Brain microvascular endothelial cell (primary cell): ENCODE data around the gene TMEM266.

ENCODE experiments used
- DNase-seq: peaks from one replicate; pipeline ENCODE4 v3.0.0-alpha.2; 2020
- H3K27ac ChIP-seq: fragments of 250-450 bp; sonication (Bioruptor Pico); 2 replicates; pipeline ENCODE4 v1.5.1; 2020; ENCODE audit warnings: mild to moderate bottlenecking, moderate library complexity
- H3K27me3 ChIP-seq: fragments of 250-450 bp; sonication (Bioruptor Pico); replicated peaks from 2 replicates; pipeline ENCODE4 v1.5.1; 2020; ENCODE audit warnings: mild to moderate bottlenecking
- H3K36me3 ChIP-seq: fragments of 250-450 bp; sonication (Bioruptor Pico); replicated peaks from 2 replicates; pipeline ENCODE4 v1.5.1; 2020; ENCODE audit warnings: mild to moderate bottlenecking
- H3K4me3 ChIP-seq: 2 replicates; pipeline ENCODE4 v1.5.1; 2011; ENCODE audit warnings: low read depth, mild to moderate bottlenecking, control low read depth, low read length, moderate library complexity
- CTCF ChIP-seq: IDR thresholded peaks from 2 replicates; pipeline ENCODE4 v1.5.1; 2011; ENCODE audit warnings: low read depth, mild to moderate bottlenecking, moderate library complexity, low read length, control low read depth, inconsistent platforms; ENCODE audit errors: missing control alignments
- in situ Hi-C: cut with HindIII; loops from 2 replicates; pipeline ENCODE4 v1.10.0; 2017; ENCODE audit warnings: low sequenced_read_pairs, low pct_ligation_motif_present

The TMEM266 gene

DNA sequence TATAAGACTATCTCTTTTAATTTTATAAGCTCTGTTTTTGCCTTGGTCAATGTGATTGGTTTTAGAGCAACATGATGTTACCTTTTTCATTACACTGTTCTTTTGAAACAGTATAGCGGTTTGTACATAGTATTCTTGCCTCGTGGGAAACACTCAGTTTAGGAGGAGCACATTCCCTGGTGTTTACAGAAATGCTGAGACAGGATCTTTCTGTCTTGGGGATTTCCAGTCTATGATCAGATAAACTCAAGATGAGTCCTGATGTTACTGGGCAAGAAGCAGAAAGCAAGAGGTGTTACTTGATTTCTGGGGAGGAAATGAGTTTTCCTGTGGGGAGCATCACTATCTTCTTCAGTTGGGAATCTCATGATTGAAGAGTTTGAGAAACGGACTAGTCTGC lies 2.5 kb downstream of the TMEM266 start:
- no peak overlapping the region for H3K27ac ChIP-seq
- in situ Hi-C loops: no loop called here
- TF ChIP-seq CTCF: no peak
- H3K36me3 ChIP-seq: no peaks in the 10 kb centered on the region
- no peak for DNase-seq
- no peak overlapping the region for H3K4me3 ChIP-seq
- H3K27me3 ChIP-seq: peaks cover 62% of the 10 kb centered on the region

DNA sequence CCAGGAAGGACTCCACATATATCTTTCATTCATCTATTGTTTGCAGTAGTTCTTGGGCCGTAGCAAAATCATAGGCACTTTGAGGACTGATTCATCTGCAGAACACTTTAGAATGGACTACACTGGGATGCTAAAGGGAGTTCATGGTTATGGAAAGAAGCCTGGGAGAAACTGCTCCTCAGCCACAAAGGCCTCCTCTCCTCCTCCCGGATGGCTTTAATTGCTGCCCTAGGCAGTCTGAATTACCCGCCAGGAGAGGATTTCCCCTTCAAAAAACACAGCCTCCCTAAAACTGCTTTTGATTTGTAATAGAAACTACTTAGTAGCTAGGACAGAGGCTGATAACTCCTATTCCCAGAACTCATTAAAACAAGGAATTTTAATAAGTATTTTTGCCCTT lies 4.6 kb downstream of the TMEM266 start:
- no peak overlapping the region for H3K27ac ChIP-seq
- H3K4me3 ChIP-seq: no peak overlapping the region
- H3K27me3 ChIP-seq: peaks cover 46% of the 10 kb centered on the region
- no peaks in the 10 kb centered on the region for H3K36me3 ChIP-seq
- no peak for TF ChIP-seq CTCF
- DNase-seq: no peak
- in situ Hi-C loops: no loop called here

DNA sequence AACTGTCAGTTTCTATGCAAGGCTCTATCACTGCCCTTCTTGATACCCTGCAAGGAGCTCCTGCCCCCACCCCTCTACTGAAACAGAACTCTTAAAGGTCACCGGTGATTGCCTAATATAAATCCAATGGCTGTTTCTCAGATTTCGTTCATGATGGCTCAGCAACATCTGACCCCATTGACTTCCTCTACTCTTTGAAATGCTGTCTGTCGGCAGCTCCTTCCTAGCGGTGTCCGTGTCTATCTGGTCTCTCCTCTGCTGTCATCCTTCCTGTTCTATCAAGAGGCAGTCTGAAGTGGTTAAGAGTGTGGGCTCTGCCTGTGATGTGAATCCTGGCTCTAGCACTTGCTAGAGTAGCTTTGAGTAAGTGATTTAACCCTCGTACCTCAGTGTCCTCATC lies 5.5 kb downstream of the TMEM266 start:
- Histone ChIP-seq H3K4me3 (no peak overlapping the region), H3K27me3 (peaks cover 41% of the 10 kb centered on the region), H3K27ac (no peak overlapping the region), H3K36me3 (no peaks in the 10 kb centered on the region)
- DNase-seq: no peak
- in situ Hi-C loops: no loop called here
- no peak for TF ChIP-seq CTCF

GRCh38 chr15:76065793-76066192 lies 6.0 kb downstream of the TMEM266 start:
- Histone ChIP-seq H3K36me3 (no peaks in the 10 kb centered on the region), H3K27me3 (peaks cover 35% of the 10 kb centered on the region), H3K4me3 (no peak overlapping the region), H3K27ac (no peak overlapping the region)
- DNase-seq: no peak
- in situ Hi-C loops: no loop called here
- TF ChIP-seq CTCF: no peak

DNA sequence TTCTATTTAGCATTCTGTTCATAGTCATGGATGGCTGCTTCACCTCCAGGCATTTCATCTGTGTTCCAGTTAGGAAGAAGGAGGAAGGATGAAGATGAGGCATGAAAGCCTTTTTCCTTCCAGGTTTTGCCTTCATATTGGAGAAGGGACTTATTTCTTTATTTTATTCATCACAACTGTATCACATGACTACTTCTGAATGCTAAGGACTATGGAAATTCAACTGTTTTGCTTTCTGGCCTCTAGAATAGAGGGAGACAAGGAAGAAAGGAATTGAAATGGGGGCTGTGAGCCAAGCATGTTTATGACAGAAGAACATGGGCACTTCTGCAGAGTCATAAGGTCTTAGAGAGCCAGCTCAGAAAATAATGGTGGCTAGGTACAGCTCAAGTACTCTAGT lies 10.4 kb downstream of the TMEM266 start:
- H3K4me3 ChIP-seq: no peak overlapping the region
- H3K27ac ChIP-seq: no peak overlapping the region
- H3K27me3 ChIP-seq: peaks cover 7% of the 10 kb centered on the region
- H3K36me3 ChIP-seq: no peaks in the 10 kb centered on the region
- in situ Hi-C loops: no loop called here
- TF ChIP-seq CTCF: no peak
- no peak for DNase-seq

- Histone ChIP-seq H3K36me3 (no peaks in the 10 kb centered on the region), H3K4me3 (no peak overlapping the region), H3K27ac (no peak overlapping the region), H3K27me3 (no peaks in the 10 kb centered on the region)
- TF ChIP-seq CTCF: no peak
- in situ Hi-C loops: no loop called here
- DNase-seq: no peak
Observed at GRCh38 chr15:76070921-76071635, 11.3 kb downstream of the TMEM266 start.
